22Rv1 (cell line): ENCODE data around the gene MAGI2.

ENCODE experiments used
- H3K27ac ChIP-seq: fragments of 450-650 bp; 2 replicates; pipeline ENCODE4 v1.5.1; 2017
- CTCF ChIP-seq: fragments of 450-650 bp; IDR thresholded peaks from 2 replicates; pipeline ENCODE4 v1.5.1; 2017; ENCODE audit warnings: mild to moderate bottlenecking
- ZFX ChIP-seq: fragments of 450-650 bp; IDR thresholded peaks from 2 replicates; pipeline ENCODE4 v1.6.1; 2017; ENCODE audit warnings: antibody characterized with exemption, borderline replicate concordance

MAGI2 gene

DNA sequence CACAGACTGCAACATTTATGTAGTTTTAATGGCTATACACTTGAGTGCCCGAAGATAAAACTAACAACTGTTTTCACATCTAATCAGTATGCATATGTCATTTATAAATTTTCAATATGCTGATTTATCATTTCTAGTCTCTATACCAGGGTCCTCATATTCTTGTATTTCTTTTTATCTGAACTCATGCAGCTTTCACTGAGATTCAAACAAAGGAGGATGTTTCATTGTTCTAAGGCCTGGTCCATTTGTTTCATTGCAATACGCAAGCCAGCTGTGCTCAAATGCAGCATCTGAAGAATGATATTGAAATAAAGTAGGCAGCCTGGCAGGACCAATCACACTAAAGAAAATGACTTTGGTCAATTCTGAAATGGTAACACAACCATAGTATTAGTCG, 31.7 kb downstream of the MAGI2 start:
- TF ChIP-seq ZFX (no peak), CTCF (no peak)
- H3K27ac ChIP-seq: no peak overlapping the region

- TF ChIP-seq CTCF (no peak), ZFX (no peak)
- H3K27ac ChIP-seq: no peak overlapping the region
Measured at GRCh38 chr7:79420464-79420863, 33.0 kb downstream of the MAGI2 start.

- TF ChIP-seq CTCF (no peak), ZFX (no peak)
- H3K27ac ChIP-seq: no peak overlapping the region
Measured at GRCh38 chr7:79414910-79415309, 38.6 kb downstream of the MAGI2 start.

DNA sequence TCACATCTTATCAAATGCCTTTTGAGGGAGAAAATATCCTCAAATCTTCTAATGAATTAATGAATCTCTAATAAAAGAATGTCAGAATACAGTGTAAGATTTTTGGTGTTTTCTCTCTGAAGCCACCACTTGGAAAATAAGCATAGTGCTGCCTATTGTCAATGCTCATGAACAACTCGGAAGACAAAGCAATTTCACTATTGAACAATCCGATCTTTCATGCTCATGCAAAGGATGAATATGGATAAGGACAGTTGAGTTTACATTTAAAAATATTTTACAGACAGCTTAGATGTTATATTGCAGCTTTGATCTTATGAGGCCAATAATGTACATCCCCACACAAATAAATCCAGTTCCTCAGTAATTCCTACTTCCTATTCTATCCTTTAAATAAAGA, 40.6 kb downstream of the MAGI2 start:
- TF ChIP-seq CTCF (no peak), ZFX (no peak)
- H3K27ac ChIP-seq: no peak overlapping the region

DNA sequence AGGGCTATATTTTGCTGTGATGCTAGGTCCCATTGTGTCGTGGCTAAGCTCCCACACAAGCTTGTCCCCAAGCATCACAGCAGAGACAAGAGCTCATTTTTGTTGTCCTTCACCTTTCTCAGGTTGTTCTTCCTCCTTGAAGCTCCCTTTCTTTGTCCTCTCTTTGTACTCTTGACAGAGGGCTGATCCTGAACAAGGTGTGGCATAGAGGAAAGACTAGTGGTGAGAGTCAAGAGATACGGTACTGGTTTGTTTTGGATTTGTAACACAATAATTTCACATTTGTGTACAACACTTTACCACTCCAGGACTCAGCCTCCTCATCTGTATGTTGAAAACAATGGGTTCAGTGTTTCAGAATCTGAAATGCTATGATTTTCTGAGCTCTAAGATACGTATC, 41.0 kb downstream of the MAGI2 start:
- no peak for TF ChIP-seq CTCF
- TF ChIP-seq ZFX: no peak
- no peak overlapping the region for H3K27ac ChIP-seq

GRCh38 chr7:79410345-79410744, 43.1 kb downstream of the MAGI2 start:
- H3K27ac ChIP-seq: no peak overlapping the region

DNA sequence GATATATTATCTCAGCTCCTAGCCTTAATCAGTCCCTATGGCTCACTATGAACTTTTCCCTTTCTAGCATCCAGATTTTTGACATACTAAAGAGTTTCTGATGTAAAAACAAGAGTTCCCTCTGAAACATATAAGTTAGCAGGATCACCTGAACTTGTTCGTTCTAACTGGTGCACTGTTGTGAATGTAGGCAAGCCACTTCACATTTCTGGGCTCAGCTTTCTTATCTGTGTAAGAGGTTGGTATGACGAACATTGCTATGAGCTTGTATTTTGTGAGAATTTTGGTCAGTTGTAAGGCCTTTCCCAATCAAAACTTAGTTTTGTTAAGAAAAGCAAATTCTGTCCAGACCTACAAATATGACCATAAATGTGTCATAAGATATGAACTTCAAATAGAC, 46.1 kb downstream of the MAGI2 start:
- no peak for TF ChIP-seq CTCF
- no peak for TF ChIP-seq ZFX
- no peak overlapping the region for H3K27ac ChIP-seq

More at GRCh38 chr7:79410345-79410744, 43.1 kb downstream of the MAGI2 start:
- TF ChIP-seq CTCF (no peak), ZFX (no peak)
